OCI-LY3 (cell line): ENCODE measurements around the gene NCOA3.
A peak's percentile ranks its signal among the peaks of the same experiment; 100 is the strongest.

Experiments
- H2AFZ ChIP-seq: fragments of 200-600, 300-600 bp; shearing (Covaris generic); 2 replicates; pipeline ENCODE4 v1.6.0; 2014; ENCODE audit warnings: antibody characterized with exemption, low read depth, low read length
- H3K27ac ChIP-seq: fragments of 200-600, 300-600 bp; sonication (generic); 2 replicates; pipeline ENCODE4 v1.5.1; 2014; ENCODE audit warnings: mild to moderate bottlenecking, low read length, moderate library complexity, mixed read lengths
- H3K27me3 ChIP-seq: fragments of 200-600, 300-600 bp; sonication (generic); 2 replicates; pipeline ENCODE4 v1.6.1; 2014; ENCODE audit warnings: low read depth, low read length, mixed read lengths
- H3K36me3 ChIP-seq: fragments of 200-600, 300-600 bp; sonication (generic); replicated peaks from 2 replicates; pipeline ENCODE3; 2014; ENCODE audit warnings: low read depth, low read length, mixed read lengths
- H3K4me1 ChIP-seq: fragments of 300-600, 200-600 bp; sonication (generic); 2 replicates; pipeline ENCODE4 v1.6.1; 2014; ENCODE audit warnings: low read length, mixed read lengths
- H3K4me2 ChIP-seq: fragments of 200-600, 300-600 bp; sonication (generic); 2 replicates; pipeline ENCODE4 v1.6.1; 2014; ENCODE audit warnings: low read length, mixed read lengths
- H3K4me3 ChIP-seq: fragments of 300-600, 200-600 bp; sonication (generic); 2 replicates; pipeline ENCODE4 v1.5.1; 2014; ENCODE audit warnings: antibody characterized with exemption, mild to moderate bottlenecking, low read length, moderate library complexity
- H3K79me2 ChIP-seq: fragments of 300-600, 200-600 bp; shearing (Covaris generic); 2 replicates; pipeline ENCODE4 v1.6.1; 2014; ENCODE audit warnings: mild to moderate bottlenecking, low read length, mixed read lengths
- H3K9ac ChIP-seq: fragments of 300-600, 200-600 bp; shearing (Covaris generic); 2 replicates; pipeline ENCODE4 v1.6.0; 2014; ENCODE audit warnings: mild to moderate bottlenecking, low read length, moderate library complexity
- H3K9me3 ChIP-seq: fragments of 200-600, 300-600 bp; shearing (Covaris generic); 2 replicates; pipeline ENCODE4 v1.6.1; 2014; ENCODE audit warnings: low read length, mixed read lengths; ENCODE audit not compliant: insufficient read depth
- H4K20me1 ChIP-seq: fragments of 200-600, 300-600 bp; sonication (generic); 2 replicates; pipeline ENCODE4 v1.6.1; 2016; ENCODE audit warnings: low read length, mixed read lengths; ENCODE audit not compliant: insufficient read depth
- CTCF ChIP-seq: fragments of 200-600, 300-600 bp; sonication (generic); IDR thresholded peaks from 2 replicates; pipeline ENCODE4 v1.5.1; 2014; ENCODE audit warnings: antibody characterized with exemption, low read length, low read depth
- EZH2phosphoT487 ChIP-seq: fragments of 200-600 bp; shearing (Covaris generic); IDR thresholded peaks from 2 replicates; pipeline ENCODE4 v1.6.1; 2018; ENCODE audit warnings: antibody characterized with exemption, mixed run types, low read depth

NCOA3 gene

GRCh38 chr20:47663354-47664067 lies 161.8 kb downstream of the NCOA3 start:
- Histone ChIP-seq H4K20me1 (0 out of 2 replicates have a peak, but pooled peaks cover 5% of the 10 kb centered on the region), H3K27ac (no peak overlapping the region), H3K27me3 (no peaks in the 10 kb centered on the region), H2AFZ (no peak overlapping the region), H3K9ac (no peak overlapping the region), H3K4me1 (no peaks in the 10 kb centered on the region), H3K79me2 (no peaks in the 10 kb centered on the region), H3K9me3 (no peaks in the 10 kb centered on the region), H3K36me3 (peaks cover 24% of the 10 kb centered on the region), H3K4me3 (no peak overlapping the region), H3K4me2 (no peak overlapping the region)
- TF ChIP-seq EZH2phosphoT487: no peak
- peak; percentile 100 for TF ChIP-seq CTCF

GRCh38 chr20:47664068-47664437 lies 162.4 kb downstream of the NCOA3 start:
- TF ChIP-seq CTCF: no peak; the same call in 1 of the 2 replicates
- no peak for TF ChIP-seq EZH2phosphoT487
- Histone ChIP-seq H3K27ac (no peak overlapping the region), H3K36me3 (peaks cover 19% of the 10 kb centered on the region), H3K27me3 (no peaks in the 10 kb centered on the region), H4K20me1 (no peaks in the 10 kb centered on the region), H3K4me2 (no peak overlapping the region), H3K4me1 (no peaks in the 10 kb centered on the region), H3K4me3 (no peak overlapping the region), H3K9ac (no peak overlapping the region), H3K9me3 (no peaks in the 10 kb centered on the region), H2AFZ (no peak overlapping the region), H3K79me2 (no peaks in the 10 kb centered on the region)

- no peaks in the 10 kb centered on the region for H3K9me3 ChIP-seq
- no peak overlapping the region for H3K27ac ChIP-seq
- no peak overlapping the region for H3K9ac ChIP-seq
- H3K4me3 ChIP-seq: no peak overlapping the region
- H3K36me3 ChIP-seq: peaks cover 15% of the 10 kb centered on the region
- no peaks in the 10 kb centered on the region for H3K4me1 ChIP-seq
- H3K4me2 ChIP-seq: no peak overlapping the region
- H2AFZ ChIP-seq: no peak overlapping the region
- no peaks in the 10 kb centered on the region for H4K20me1 ChIP-seq
- H3K79me2 ChIP-seq: no peaks in the 10 kb centered on the region
- H3K27me3 ChIP-seq: no peaks in the 10 kb centered on the region
- TF ChIP-seq CTCF (no peak), EZH2phosphoT487 (no peak)
These were observed 163.1 kb downstream of the NCOA3 start for GRCh38 chr20:47664744-47665143.

GRCh38 chr20:47665221-47665991 lies 163.7 kb downstream of the NCOA3 start:
- no peak for TF ChIP-seq CTCF
- TF ChIP-seq EZH2phosphoT487: no peak
- H3K4me2 ChIP-seq: no peak overlapping the region
- H3K4me3 ChIP-seq: no peak overlapping the region
- H3K79me2 ChIP-seq: no peaks in the 10 kb centered on the region
- H3K27ac ChIP-seq: no peak overlapping the region
- no peaks in the 10 kb centered on the region for H3K4me1 ChIP-seq
- no peaks in the 10 kb centered on the region for H3K9me3 ChIP-seq
- peaks cover 10% of the 10 kb centered on the region for H3K36me3 ChIP-seq
- H3K27me3 ChIP-seq: no peaks in the 10 kb centered on the region
- H2AFZ ChIP-seq: no peak overlapping the region
- no peak overlapping the region for H3K9ac ChIP-seq
- H4K20me1 ChIP-seq: no peaks in the 10 kb centered on the region
